Right lobe of liver (tissue), 4 donors: ENCODE results near the gene IFT52.

ENCODE experiments used
- POLR2A ChIP-seq: fragments of 450-650 bp; IDR thresholded peaks from one replicate; pipeline ENCODE4 v1.6.1; 2017; ENCODE audit warnings: antibody characterized with exemption, mild to moderate bottlenecking
- TF ChIP-seq, protein P1 (sequence below), 4 donors: fragments of 200-600 bp in 3 of 4; fragments of 450-650 bp in 1 of 4; IDR thresholded peaks; one replicate each; pipeline versions ENCODE4 v1.5.1 to v1.8.0; 2016 to 2022; ENCODE audit warnings: antibody characterized with exemption in 4 of 4, mild to moderate bottlenecking in 2 of 4
- donor health status: DM: no; HTN: no; CAD: no.
- donor health status: DM: no; HTN: no; CAD: no.
- donor health status: DM: no; HTN: yes; CAD: no.

DNA sequence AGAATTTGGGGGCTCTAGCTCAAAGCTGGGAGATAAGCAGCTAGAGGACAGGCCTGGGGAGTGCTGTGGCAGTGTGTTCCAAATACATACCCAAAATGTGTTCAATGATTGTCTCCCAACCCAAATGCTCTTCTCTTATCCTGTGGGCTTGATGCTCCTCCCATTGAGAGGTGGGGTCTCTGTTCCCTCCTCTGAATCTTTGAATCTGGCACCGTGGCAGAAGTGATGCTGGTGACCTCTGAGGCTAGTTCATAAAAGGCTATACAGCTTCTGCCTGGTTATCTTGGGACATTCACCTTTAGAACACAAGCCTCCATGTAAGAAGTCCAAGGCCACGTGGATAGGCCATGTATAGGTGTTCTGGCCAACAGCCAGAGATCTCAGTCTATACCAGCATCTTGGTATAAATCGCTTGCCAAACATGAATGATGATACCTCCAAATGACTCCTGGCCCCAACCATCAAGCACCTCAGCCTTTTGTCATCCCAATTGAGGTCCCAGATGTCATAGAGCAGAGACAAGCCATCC lies 60.3 kb downstream of the IFT52 start:
- TF ChIP-seq, protein P1, sequence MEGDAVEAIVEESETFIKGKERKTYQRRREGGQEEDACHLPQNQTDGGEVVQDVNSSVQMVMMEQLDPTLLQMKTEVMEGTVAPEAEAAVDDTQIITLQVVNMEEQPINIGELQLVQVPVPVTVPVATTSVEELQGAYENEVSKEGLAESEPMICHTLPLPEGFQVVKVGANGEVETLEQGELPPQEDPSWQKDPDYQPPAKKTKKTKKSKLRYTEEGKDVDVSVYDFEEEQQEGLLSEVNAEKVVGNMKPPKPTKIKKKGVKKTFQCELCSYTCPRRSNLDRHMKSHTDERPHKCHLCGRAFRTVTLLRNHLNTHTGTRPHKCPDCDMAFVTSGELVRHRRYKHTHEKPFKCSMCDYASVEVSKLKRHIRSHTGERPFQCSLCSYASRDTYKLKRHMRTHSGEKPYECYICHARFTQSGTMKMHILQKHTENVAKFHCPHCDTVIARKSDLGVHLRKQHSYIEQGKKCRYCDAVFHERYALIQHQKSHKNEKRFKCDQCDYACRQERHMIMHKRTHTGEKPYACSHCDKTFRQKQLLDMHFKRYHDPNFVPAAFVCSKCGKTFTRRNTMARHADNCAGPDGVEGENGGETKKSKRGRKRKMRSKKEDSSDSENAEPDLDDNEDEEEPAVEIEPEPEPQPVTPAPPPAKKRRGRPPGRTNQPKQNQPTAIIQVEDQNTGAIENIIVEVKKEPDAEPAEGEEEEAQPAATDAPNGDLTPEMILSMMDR (IDR thresholded peaks at IDR 0.05): no peak
- TF ChIP-seq POLR2A: no peak
